Fibroblast of peridontal ligament (primary cell): ENCODE results near the gene CREBBP.

Experiments
- DNase-seq: peaks from one replicate; pipeline ENCODE4 v3.0.0-alpha.2; 2010; ENCODE audit errors: extremely low read depth

Gene CREBBP

DNA sequence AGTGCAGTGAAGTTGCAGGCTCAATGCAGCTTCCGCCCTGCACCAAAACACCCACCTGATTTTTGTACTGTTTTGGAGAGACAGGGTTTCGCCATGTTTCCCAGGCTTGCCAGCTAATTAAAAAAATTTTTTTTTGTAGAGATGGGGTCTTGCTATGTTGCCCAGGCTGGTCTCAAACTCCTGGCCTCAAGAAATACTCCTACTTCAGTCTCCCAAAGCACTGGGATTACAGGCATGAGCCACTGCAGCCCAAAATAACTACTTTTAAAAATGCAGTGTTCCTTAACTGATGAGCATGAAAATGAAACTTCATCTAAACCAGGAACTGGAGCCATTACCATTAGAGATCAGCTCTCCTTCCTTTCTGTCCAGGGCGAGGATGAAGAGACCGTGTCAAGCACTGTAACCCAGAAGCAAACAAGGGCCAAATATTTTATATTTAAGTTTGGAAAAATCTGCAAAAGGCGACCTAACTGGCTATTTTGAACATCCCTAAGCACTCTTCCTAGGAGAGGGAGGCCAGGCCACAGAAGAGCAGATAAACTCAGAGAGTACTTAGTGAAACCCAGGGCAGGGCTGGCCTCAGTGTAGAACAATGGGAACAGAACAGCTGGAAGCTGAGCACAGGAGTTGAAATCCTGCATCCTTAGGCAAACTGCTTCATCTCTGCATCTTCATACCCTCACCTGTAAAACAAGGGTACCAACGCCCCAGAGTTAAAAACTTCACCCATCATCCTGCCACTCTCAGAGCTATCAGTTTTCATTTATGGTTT lies 24.0 kb downstream of the CREBBP start:
- no peak for DNase-seq

DNA sequence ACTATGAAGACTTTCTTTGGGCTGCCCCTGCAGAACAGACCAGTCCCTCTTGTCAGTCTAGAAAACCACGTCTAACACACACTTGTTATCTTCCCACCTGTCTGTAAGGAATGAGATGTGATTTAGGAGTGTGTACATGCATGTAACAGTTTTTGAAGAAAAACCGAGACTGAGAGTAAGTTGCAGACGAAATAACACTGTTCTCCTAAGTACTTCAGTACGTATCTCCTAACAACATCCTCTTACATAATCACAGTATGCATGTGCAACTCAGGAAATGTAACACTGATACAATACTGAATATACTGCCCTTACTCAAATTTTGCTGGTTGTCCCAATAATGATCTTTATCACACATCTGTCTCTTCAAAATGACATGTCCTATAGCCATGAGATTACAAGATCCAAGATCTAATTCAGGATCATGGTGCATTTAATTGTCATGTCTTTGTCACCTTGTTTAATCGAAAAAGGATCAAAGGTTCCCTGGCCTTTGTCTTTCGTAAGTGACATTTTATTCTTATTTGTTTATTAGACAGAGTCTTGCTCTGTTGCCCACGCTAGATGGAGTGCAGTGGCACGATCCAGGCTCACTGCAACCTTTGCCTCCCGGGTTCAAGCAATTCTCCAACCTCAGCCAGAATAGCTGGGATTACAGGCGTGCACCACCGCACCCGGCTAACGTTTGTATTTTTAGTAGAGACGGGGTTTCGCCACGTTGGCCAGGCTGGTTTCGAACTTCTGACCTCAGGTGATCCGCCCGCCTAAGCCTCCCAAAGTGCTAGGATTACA lies 25.6 kb downstream of the CREBBP start:
- no peak for DNase-seq

GRCh38 chr16:3850544-3850899 lies 30.0 kb downstream of the CREBBP start:
- no peak for DNase-seq

DNA sequence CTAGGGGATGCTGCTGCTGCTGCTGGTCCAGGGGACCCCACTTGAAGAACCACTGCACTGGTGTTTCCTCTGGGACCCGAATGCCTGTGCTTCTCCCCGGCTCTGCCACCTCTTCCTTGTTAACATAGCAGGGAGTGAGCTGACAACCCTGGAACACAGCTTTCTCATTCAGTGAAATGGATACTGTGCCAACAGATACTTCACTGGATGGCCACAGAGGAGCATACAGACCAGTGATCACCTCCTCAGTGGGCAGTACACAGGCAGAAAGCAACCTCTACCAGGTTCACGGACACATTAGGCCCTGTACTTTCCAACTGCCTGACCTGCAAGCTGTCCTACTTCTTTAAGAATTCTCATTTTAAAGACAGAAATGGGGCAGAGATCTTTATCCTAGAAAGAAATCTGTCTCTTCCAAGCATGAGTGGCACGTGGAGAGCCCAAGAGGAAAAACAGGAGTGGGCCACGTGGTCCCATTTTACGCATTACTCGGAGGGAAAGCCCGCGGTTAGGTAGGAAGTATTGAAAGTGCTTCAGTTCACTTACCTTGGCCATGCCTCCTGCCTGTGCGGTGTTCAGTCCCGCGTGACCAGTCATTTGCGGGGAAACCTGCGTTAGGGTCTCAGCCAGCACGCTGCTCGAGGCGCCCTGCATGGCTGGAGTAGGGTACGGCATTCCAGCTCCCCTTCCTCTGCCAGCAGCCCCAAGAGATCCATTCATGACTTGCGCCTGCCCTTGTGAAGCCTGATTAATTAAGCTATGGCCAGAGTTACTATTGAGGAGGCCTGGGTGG lies 30.6 kb downstream of the CREBBP start:
- DNase-seq, result no peak

- DNase-seq, result no peak
Measured at GRCh38 chr16:3846595-3847091, 33.9 kb downstream of the CREBBP start.

GRCh38 chr16:3846087-3846486 lies 34.4 kb downstream of the CREBBP start:
- DNase-seq, result no peak

DNA sequence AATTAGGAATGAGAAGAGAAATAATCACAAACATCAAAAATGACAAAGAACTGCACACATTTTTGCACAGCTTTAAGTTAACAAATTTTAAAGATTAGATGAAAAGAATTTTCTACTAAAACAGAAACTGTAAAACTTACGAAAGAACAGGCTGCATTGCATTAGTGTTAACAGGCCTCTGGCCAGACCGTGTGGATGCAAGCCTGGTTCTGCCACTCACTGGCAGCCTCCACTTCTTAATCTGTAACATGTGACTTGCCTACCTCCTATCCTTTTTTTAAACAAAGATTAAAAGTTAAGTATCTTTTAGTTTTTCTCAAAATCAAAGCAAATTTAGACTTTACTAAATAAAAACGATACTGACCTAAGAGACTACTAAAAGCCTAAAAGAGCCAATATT lies 37.5 kb downstream of the CREBBP start:
- DNase-seq, result peak; percentile 75

- no peak for DNase-seq
Measured at GRCh38 chr16:3841729-3842508, 38.6 kb downstream of the CREBBP start.

GRCh38 chr16:3839402-3840184 lies 40.9 kb downstream of the CREBBP start:
- no peak for DNase-seq

DNA sequence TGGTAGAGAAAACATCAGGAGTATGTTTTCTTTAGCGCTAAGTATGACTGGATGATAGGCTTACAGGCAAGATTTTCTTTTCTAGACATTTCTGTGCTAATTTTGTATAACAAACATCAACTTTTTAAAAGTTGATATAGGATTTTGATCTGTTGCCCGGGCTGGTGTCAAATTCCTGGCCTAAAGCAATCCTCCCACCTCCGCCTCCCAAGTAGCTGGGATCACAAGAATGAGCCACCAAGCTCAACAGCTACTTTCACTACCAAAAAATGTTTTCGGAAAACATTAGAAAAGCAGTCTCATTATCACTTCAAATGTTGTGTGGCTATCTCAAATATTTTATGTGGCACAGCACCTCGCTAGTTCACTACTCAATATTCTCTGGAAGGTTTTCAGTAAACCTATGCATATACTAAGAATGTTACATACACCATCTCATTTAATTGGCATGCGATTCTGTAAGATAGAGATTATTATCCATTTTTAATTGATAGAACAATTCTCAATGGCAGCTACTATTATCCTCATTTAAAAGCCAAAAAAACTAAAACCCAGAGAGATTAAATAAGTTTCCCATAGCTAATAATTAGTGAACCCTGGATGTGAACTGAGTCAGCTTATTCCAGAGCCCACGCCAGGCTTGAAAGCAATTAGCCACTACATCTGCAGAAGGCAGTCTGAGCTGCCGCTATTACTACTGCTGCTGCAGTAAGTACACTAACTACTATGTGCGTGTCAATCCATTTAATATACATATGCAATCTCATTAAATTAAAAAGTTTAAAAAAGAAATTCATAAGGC lies 41.7 kb downstream of the CREBBP start:
- DNase-seq, result peak; percentile 35

- DNase-seq, result no peak
Measured at GRCh38 chr16:3837851-3838586, 42.5 kb downstream of the CREBBP start.

DNA sequence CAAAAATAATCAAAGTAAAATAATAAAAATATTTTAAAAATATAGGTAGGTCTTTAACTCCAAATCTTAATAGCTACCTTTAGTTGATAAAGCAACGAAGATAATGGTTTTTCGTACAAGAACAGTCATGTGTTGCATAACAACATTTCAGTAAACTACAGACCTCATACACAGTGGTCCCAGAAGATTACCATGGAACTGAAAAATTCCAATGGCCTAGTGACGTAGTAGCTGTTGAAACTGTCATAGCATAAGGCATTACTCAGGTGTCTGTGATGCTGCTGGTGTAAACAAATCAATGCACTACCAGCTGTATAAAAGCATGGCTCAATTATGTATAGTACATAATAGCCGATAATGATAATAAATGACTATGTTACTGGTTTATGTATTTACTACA lies 43.9 kb downstream of the CREBBP start:
- peak; percentile 35 for DNase-seq

- no peak for DNase-seq
Measured at GRCh38 chr16:3835089-3835602, 45.4 kb downstream of the CREBBP start.

DNA sequence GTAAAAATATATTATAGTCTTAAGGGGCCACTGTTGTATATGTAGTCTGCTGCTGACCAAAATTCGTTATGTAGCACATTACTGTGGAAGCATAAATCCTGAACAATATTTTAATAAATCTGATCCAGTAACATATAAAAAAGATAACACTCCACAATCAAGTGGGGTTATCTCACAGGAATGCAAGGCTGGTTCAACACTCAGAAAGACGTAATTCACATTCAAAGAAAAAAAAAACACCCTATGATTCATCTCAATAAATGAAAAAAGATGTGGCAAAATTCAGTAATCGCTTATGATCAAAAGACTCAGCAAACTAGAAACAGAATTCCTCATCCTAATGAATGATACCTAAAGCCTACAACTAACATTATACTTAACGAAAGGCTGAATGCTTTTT lies 47.8 kb downstream of the CREBBP start:
- no peak for DNase-seq

DNA sequence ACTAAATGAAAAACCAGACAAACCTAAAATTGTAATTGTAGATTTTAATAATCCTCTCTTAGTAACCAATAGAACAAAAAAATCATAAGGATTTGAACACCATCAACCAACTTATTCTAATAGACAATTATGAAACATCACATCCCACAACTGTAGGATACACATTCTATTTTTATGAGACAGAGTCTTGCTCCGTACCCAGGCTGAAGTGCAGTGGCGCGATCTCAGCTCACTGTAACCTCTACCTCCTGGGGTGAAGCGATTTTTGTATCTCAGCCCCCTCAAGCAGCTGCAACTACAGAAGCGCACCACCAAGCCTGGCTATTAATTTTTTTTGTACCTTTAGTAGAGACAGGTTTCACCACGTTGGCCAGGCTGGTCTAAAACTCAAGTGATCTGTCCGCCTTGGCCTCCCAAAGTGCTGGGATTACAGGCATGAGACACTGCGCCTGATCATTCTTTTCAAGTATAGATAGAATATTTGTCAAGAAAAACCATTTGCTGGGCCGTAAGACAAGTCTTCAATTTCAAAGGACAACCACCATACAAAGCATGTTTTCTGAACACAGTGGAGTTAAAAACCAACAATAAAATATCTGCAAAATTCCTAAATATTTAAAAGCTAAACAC lies 49.8 kb downstream of the CREBBP start:
- DNase-seq, result no peak

DNA sequence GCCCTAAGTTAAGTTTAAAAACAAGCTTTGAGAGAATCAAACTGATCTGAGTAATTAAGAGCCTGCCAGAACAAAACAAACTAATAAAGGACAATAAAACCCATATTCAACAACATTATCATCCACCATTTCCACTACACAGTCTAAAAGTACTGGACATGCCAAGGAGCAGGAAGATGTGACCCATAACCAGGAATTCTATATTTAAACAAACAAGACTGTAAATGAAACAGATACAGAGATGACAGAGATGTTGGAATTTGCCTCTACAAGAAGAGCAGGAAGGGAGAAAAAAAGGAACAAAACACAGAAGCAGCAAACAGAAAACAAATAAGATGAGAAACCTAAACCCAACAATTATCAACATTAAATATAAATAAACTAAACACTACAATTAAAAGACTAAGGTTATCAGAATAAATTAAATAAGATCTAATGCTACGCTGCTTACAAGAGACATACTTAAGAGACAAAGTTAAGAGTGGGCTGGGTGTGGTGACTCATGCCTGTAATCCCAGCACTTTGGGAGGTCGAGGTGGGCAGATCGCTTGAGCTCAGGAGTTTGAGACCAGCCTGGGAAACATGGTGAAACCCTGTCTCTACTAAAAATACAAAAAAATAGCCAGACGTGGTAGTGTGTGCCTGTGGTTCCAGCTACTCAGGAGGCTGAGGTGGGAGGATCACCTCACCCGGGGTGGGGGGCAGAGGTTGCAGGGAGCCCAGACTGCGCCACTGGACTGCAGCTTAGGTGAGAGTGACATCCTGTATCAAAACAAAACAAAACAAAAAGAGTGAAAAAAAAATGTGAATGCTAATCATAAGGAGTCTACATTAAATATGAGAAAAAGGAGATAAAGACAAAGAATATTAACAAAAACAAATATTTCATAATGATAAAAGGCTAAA lies 50.6 kb downstream of the CREBBP start:
- peak; percentile 60 for DNase-seq

- no peak for DNase-seq
Measured at GRCh38 chr16:3825940-3826339, 54.6 kb downstream of the CREBBP start.
